Activated T-cell treated with anti-CD3 and anti-CD28 coated beads for 1 hour (primary cell): ENCODE data around the gene CHD6.
A peak's percentile ranks its signal among the peaks of the same experiment; 100 is the strongest.

ENCODE experiments used
- DNase-seq: peaks from one replicate; pipeline ENCODE4 v3.0.0-alpha.2; 2020; ENCODE audit warnings: low read depth

The CHD6 gene

GRCh38 chr20:41623625-41624375 is 5.6 kb upstream of the CHD6 start:
- DNase-seq: no peak

- DNase-seq: no peak
Observed at GRCh38 chr20:41622584-41622983, 4.4 kb upstream of the CHD6 start.

DNA sequence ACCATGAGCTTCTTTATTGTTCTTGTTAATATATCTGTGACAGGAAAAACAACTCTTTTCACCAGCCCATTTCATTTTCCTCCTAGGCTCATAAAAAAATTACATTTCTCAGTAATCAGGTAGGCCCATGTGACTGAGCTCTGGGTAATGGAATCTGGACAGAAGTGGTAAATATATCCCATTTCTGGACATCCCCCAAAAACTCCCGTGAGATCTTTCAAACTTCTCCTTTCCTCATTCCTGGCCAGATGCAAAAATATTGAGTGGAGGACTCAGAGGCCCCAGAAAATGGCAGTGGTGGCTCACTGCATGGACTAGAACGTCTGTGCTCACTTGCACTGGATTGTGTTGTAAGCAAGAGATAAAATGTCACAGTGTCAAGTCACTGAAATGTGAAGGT is 3.8 kb upstream of the CHD6 start:
- no peak for DNase-seq

DNA sequence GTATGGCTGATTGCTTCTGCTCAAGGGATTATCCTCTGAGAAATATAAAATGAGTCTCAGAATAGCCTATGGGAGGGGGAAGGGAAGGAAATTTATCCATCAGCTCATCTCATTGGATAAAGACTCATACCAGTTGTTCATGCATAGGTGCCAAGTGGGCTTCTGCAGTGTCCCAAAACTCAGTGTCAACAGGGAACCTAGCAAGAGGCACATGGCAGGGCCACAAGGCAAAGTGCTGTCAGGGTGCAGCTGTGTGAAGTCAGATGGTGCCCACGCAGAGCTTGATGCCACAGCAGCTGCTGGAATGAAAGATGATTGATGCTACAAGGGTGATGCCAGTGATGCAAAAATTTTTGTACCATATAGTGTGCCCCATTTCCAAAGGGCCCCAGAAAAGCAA is 3.2 kb upstream of the CHD6 start:
- DNase-seq: no peak

- no peak for DNase-seq
Observed at GRCh38 chr20:41619360-41620100, 1.4 kb upstream of the CHD6 start.

GRCh38 chr20:41618807-41619311 is 682 bp upstream of the CHD6 start:
- no peak for DNase-seq

- peak; percentile 36 for DNase-seq
Observed at GRCh38 chr20:41617059-41617901, 897 bp downstream of the CHD6 start.

- DNase-seq: no peak
Observed at GRCh38 chr20:41616228-41616627, 1.9 kb downstream of the CHD6 start.

DNA sequence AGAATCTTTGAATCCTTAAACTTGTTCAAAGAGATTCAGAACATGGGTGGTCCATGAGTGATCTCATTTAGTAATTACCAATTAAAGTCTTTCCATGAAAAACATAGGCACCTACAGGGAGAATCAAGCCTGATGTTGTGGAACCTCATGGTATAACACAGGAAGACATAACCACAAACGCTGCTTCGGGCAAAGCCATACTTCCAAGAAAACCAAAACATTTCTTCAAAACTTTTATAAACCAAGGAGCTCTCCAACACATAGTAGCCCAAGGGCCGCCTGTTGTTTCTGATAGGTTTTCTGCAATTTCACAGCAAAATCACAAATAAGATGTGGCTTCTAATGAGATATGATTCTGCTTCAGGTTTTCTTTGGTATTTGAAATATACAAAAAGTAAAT is 2.5 kb downstream of the CHD6 start:
- DNase-seq: no peak

DNA sequence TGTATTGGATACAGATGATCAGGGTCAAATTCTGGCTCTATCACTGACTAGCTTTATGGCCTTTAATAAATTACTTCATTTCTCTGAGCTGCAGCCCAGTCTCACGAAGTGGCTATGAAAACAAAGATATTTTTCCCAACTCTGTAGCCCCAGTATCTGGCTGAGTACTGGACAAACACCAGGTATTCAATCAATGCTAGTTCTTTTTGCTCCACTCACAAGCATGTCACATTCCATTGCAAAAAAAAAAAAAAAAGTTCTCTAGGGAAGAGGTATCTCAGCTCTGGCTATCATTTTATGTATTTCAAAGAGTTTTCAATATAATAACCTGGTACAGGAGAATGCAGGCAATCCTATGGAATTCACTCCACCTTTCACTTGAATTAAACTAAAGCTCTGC is 3.1 kb downstream of the CHD6 start:
- DNase-seq: no peak

DNA sequence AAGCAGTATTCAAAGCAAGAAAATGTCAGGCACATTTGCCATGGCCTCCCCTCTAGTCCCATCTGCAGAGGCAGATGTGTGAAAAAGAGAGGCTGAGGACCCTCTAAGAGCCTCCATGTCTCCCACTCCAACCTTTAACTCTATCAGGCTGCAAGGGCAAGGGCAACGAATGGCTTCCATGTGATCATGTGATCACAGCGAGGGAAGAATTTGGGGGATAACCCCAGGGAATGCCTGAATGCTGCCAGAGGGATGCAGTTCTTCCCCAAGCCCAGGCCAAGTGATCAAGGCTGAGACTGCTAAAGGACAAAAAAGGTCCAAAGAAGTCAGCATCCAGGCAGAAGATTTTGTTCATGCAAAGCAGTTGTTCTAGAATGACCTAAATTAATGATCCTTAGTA is 4.9 kb downstream of the CHD6 start:
- DNase-seq: no peak

DNA sequence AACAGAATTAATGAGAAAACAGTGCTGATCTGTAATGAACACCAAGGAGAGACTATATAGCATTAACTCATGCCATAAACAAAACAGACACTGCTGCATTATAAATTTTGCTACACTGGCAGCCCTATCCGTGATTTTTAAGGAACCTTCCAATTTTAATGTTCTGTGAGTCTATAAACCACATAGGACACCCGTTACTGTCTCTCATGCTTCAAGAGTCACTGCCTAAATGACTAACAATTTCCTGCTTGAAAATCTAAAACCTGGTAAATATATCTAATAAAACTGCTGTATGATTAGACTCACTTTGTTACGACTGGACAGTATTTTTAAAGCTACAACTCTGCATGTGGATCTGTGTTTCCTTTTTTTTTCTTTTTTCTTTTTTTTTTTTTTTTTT is 8.7 kb downstream of the CHD6 start:
- DNase-seq: no peak

DNA sequence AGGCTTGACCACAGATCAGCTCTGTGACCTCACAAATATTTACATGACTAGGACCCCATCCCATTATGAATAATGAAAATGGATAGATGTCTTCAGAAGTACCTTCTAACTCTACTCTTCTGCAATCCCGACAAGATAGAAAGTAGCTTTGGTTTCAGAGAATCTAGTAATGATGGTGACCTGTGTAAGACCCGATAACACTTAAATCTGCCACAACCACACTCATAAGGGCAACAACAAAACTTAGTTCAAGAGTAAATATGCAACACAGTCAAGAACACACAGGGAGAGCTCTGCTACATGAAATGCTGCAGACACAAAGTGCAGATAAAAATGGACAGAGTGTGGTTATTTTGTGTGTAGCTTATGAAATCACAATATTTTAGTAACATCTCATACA is 9.6 kb downstream of the CHD6 start:
- DNase-seq: no peak

DNA sequence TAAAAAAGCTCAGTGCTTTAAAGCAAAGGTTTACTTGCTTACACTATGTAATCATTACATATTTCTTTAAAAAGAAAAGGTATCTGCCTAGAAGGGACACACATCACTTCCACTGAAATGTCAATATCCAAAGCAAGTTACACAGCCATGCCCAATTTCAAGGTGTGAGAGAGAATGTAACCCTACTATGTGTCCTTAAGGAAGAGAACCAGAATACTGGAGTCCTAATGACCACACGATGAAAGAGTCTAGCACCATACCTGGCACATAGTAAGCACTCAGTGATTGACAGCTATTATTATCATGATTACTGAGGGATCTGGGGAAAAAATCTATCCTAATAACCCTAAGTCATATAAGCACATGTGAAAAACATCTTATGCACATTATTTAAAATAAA is 10.4 kb downstream of the CHD6 start:
- DNase-seq: no peak

- DNase-seq: no peak
Observed at GRCh38 chr20:41604002-41604401, 14.2 kb downstream of the CHD6 start.

DNA sequence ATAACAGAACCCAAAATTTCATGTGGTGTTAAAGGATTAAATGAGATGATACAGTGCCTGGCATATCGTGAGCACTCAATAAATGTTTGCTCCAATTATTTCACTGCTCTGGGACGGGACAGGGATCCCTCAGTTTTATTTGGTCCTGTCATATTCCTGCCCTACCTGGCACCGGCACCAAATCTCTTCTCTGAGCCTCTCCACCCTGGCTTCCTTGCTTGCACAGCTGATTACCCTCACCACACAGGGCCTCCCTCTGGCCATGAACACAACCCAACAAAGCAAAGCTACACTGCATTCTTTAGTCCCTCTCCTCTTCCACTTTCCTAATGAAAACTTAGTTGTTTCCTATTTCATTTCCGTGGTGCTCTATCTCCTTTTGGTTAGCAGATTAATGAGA is 16.4 kb downstream of the CHD6 start:
- DNase-seq: no peak

DNA sequence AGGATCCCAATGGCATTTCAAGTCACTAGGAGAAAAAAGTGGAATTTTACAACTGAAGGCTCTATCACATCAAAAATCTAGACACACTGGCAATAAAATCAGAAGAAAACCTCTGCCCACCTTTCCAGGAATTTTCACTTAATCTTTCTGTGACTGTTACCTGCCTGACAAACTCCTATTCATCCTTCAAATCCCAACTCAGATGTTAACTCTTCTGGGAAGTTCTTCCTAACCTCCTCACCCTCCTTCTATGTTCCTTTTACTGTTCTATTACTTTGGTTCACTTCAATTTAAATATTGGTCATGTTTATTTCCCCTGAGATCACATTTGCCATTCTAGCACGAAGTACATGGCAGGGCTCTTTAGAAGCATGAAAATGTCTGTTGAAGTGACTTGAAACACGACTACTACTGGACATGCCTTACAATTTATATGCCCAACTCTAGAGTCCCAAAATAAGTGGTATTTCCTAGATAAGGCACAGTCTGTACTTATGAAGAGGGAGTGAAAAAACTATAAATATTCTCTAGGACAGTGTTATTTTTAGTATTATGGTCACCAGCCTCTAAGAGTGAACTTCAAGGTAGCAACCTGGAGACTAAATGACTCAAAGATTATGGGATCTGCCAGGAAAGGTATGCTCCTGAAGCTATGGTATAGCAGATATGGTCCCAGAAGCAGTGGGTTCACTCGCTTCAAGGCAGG is 17.1 kb downstream of the CHD6 start:
- DNase-seq: no peak

- DNase-seq: no peak
Observed at GRCh38 chr20:41599699-41600104, 18.5 kb downstream of the CHD6 start.

DNA sequence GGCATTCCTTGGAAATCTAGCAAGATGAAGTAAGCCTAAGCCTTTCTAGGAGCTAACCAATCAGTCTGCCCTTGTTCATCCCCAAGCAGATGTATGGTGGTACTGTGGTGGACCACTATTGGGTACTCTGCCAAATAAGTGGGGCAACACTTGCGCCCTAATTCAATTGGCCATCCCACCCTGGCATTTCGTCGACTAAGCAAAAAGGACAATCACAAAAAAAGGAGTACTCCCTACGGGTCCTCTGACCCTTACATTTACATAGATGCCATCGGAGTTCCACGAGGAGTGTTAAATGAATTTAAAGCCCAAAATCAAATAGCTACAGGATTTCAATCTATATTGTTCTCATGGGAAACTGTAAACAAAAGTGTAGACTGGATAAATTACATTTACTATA is 19.5 kb downstream of the CHD6 start:
- DNase-seq: no peak

GRCh38 chr20:41594514-41595322 is 23.5 kb downstream of the CHD6 start:
- DNase-seq: no peak
